ENCODE results near the gene ARHGAP45.

The ARHGAP45 gene

GRCh38 chr19:1038978-1039645, 27.9 kb upstream of the ARHGAP45 start:
- no peak for DNase-seq (ENCODE audit: low read depth in 2 of 2)

- DNase-seq (ENCODE audit: low read depth in 2 of 2) = peak; percentile 99 to 100
Observed at GRCh38 chr19:1039646-1040475, 27.1 kb upstream of the ARHGAP45 start, which contains the start of gene ABCA7. ABCA7 (plus strand) TSS chr19:1040107; CDS start chr19:1041362, 1,255 bp downstream.

DNA sequence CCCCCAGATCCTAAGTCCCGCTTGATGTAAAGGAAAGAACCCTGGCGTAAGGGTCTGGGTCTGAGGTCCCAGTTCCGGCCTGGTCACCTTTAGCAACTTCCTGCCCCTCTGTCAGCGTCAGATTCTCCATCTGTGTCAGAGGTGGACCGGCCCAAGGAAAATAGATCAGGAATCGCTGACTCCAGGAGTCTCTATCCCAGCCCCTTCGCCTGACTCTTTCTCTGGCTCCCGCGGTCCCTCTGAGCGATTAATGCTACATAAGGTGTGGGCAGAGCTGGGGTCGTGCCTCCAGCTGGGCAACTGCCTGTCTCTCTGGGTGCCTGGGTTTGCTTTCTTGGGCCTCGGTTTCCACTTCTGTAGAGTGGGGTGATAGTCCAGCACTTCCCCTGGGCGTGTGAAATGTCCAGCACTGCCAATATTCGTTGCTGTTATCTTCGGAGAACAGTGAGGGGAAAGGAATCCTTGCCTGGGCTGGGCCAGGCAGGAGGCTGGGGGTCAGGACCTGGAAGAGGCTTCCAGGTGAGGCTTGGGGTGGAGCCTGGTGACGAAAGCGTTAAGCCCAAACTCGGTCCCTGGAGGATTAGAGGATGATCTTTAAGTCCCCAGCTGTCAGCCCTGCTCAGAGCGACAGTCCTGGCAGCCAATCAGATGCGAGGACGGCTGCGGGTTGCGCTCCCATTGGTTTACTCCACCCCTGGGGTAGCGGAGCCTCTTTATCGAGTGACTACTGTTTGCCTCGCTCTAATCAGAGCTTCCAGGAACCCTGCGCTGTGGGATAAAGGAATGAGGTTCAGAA, 26.3 kb upstream of the ARHGAP45 start:
- DNase-seq (ENCODE audit: low read depth in 2 of 2) = peak; percentile 84 to 86

DNA sequence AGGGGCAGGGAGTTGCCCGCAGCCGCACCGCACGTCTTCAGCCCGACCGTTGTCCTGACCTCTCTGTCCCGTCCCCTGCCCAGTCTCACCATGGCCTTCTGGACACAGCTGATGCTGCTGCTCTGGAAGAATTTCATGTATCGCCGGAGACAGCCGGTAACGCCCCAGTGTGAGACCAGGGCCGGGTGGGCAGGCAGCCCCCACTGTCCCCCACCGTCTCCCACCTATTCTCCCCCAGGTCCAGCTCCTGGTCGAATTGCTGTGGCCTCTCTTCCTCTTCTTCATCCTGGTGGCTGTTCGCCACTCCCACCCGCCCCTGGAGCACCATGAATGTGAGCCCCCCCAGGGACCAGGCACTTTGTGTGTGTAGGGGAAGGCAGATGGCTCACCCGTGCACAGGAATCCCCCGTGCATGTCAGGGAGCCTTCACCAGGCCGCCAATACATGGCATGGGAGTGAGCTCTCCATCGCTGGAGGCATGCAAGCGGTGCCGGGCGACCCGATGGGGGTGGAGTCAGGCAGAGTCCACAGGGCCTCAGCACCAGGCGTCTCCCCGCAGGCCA, 25.6 kb upstream of the ARHGAP45 start:
- no peak for DNase-seq (ENCODE audit: low read depth in 2 of 2)

DNA sequence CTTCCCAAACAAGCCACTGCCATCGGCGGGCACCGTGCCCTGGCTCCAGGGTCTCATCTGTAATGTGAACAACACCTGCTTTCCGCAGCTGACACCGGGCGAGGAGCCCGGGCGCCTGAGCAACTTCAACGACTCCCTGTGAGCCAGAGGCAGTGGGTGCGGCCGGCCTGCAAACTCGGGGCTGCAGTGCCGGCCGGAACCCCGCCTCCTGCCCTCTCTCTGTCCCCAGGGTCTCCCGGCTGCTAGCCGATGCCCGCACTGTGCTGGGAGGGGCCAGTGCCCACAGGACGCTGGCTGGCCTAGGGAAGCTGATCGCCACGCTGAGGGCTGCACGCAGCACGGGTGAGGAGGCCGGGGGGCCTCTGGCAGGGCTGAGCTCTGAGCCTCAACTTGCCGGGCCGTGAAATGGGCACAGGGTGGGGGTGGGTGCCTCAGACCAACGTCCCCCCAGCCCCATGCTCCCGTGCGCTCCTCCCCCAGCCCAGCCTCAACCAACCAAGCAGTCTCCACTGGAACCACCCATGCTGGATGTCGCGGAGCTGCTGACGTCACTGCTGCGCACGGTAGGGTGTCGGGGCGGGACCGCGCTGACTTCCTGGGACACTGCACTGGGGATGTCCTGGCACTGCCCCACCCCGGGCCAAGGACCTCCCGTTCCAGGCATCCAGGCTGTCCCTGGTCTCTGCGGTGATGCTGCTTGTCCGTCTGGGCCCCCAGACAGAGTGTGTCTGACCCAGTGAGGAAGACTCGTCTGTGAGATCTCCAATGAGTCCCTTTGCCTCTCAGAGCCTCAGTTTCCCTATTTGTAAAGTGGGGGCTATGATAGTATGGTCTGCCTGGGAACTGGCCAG, 24.9 kb upstream of the ARHGAP45 start:
- no peak for DNase-seq (ENCODE audit: low read depth in 2 of 2)

GRCh38 chr19:1042689-1043511, 24.1 kb upstream of the ARHGAP45 start:
- no peak for DNase-seq (ENCODE audit: low read depth in 2 of 2)

- peak in 1 of 2 donors; percentile 41 for DNase-seq (ENCODE audit: low read depth in 2 of 2)
Observed at GRCh38 chr19:1045247-1045603, 21.7 kb upstream of the ARHGAP45 start.

- DNase-seq (ENCODE audit: low read depth in 2 of 2) = no peak
Observed at GRCh38 chr19:1046117-1046626, 20.8 kb upstream of the ARHGAP45 start.

DNA sequence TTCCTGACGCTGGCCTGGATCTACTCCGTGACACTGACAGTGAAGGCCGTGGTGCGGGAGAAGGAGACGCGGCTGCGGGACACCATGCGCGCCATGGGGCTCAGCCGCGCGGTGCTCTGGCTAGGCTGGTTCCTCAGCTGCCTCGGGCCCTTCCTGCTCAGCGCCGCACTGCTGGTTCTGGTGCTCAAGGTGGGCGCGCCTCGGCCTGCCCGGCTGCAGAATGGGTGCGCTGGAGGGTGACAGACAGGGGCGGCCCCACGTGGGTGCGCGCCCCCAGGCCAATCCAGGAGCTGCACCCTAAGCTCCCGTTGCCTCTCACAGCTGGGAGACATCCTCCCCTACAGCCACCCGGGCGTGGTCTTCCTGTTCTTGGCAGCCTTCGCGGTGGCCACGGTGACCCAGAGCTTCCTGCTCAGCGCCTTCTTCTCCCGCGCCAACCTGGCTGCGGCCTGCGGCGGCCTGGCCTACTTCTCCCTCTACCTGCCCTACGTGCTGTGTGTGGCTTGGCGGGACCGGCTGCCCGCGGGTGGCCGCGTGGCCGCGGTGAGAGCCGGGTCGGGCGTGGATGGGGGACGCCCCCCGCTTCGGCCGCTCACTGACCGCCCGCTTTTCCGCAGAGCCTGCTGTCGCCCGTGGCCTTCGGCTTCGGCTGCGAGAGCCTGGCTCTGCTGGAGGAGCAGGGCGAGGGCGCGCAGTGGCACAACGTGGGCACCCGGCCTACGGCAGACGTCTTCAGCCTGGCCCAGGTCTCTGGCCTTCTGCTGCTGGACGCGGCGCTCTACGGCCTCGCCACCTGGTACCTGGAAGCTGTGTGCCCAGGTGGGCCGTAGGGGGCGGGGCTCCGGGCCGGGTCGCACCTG, 19.9 kb upstream of the ARHGAP45 start:
- no peak for DNase-seq (ENCODE audit: low read depth in 2 of 2)

DNA sequence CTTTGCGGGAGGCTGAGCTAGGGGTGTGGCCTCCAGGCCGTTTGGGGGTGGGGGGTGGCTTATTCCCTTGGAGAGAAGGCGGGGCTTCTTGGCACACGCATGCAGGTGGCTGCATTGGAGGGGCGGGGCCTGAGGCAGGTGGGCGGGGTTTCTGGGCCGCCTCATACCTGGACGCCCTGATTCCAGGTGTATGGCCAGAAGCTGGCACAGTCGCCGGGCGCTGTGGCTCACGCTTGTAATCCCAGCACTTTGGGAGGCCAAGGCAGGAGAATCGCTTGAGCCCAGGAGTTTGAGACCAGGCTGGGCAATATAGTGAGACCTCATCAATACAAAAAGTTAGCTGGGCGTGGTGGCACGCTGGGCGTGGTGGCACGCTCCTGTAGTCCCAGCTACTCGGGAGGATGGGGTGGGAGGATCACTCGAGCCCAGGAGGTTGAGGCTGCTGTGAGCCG, 19.2 kb upstream of the ARHGAP45 start:
- no peak for DNase-seq (ENCODE audit: low read depth in 2 of 2)

- DNase-seq (ENCODE audit: low read depth in 2 of 2) = no peak
Observed at GRCh38 chr19:1049106-1049505, 17.9 kb upstream of the ARHGAP45 start.

DNA sequence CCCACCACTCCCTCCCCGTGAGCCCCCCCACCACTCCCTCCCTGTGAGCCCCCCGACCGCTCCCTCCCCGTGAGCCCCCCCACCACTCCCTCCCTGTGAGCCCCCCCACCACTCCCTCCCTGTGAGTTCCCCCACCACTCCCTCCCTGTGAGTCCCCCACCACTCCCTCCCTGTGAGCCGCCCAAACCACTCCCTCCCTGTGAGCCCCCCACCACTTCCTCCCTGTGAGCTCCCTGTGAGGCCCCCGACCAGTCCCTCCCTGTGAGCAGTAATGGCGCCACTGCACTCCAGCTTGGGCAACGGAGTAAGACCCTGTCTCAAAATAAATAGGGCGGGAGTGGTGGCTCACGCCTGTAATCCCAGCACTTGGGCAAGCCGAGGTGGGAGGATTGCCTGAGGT, 17.2 kb upstream of the ARHGAP45 start:
- DNase-seq (ENCODE audit: low read depth in 2 of 2) = no peak

DNA sequence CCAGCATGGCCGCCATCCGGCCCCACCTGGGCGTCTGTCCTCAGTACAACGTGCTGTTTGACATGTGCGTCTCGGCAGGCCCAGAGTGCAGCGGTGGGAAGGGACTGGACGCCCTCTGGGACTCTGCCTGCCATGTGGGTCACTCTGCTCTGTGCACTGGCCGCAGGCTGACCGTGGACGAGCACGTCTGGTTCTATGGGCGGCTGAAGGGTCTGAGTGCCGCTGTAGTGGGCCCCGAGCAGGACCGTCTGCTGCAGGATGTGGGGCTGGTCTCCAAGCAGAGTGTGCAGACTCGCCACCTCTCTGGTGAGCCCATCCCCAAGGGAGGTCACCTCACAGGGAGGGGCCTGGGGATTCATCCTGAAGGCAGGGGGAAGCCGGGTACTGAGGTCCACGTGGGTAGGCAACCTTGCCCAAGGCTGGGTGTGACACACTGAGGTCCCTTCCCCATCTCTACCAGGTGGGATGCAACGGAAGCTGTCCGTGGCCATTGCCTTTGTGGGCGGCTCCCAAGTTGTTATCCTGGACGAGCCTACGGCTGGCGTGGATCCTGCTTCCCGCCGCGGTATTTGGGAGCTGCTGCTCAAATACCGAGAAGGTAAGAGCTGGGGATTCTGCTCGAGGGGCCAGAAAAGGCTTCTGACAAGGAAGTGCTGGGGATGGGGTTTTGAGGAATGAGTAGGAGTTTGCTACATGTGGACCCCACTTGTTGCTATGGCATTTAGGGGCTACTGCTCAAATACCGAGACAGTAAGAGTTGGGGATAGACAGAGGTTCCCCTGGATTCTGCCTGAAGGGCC, 15.8 kb upstream of the ARHGAP45 start:
- DNase-seq (ENCODE audit: low read depth in 2 of 2) = no peak

DNA sequence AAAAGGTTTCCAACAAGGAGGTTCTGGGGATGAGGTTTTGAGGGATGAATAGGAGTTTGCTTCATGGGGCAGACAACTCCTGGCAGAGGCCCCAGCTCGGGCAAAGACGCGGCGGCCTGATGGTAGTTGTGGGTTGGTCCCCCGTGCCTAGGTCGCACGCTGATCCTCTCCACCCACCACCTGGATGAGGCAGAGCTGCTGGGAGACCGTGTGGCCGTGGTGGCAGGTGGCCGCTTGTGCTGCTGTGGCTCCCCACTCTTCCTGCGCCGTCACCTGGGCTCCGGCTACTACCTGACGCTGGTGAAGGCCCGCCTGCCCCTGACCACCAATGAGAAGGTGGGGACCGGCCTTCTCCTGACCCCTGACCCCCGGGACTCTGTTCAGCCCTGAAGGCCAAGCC, 15.2 kb upstream of the ARHGAP45 start:
- DNase-seq (ENCODE audit: low read depth in 2 of 2) = no peak

DNA sequence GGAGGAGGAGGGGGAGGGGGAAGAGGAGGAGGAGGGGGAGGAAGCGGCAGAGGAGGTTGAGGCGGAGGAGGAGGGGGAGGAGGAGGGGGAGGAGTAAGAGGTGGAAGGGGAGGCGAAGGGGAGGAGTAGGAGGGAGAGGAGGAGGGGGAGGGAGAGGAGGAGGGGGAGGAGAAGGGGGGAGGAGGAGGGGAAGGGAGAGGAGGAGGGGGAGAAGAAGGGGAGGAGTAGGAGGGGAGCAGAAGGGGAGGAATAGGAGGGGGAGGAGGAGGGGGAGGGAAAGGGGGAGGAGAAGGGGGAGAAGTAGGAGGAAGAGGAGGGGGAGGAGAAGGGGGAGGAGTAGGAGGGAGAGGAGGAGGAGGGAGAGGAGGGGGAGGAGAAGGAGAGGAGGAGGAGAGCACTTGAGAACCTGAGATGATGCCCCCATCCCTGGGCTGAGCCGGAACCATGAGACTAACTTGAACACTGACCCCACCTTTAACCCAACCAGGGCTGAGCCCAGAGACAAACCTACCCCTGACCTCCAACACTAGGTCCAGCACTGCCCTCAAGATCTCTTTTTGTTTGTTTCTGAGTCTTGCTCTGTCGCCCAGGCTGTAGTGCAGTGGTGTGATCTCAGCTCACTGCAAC, 14.5 kb upstream of the ARHGAP45 start:
- no peak for DNase-seq (ENCODE audit: low read depth in 2 of 2)

GRCh38 chr19:1053176-1054101, 13.5 kb upstream of the ARHGAP45 start:
- DNase-seq (ENCODE audit: low read depth in 2 of 2) = no peak
